BLaER1 (cell line): ENCODE measurements around the gene FKRP.
"Not testable (repeated sequence)": the region's sequence is repeated elsewhere in the genome, so short reads cannot be mapped to it uniquely, and the experiment has no call there.

Experiments used
- H3K27ac ChIP-seq: shearing (Covaris generic); formaldehyde crosslinking; 2 replicates; pipeline ENCODE4 v1.8.1; 2022
- H3K27me3 ChIP-seq: shearing (Covaris generic); formaldehyde crosslinking; 2 replicates; pipeline ENCODE4 v1.8.1; 2022
- H3K36me3 ChIP-seq: shearing (Covaris generic); formaldehyde crosslinking; 2 replicates; pipeline ENCODE4 v1.8.1; 2022
- H3K4me1 ChIP-seq: shearing (Covaris generic); formaldehyde crosslinking; 2 replicates; pipeline ENCODE4 v1.8.1; 2022
- H3K4me2 ChIP-seq: shearing (Covaris generic); formaldehyde crosslinking; 2 replicates; pipeline ENCODE4 v1.8.1; 2022
- H3K4me3 ChIP-seq: shearing (Covaris generic); formaldehyde crosslinking; 2 replicates; pipeline ENCODE4 v1.8.1; 2022
- H3K9ac ChIP-seq: shearing (Covaris generic); formaldehyde crosslinking; 2 replicates; pipeline ENCODE4 v1.8.1; 2022
- H3K9me3 ChIP-seq: shearing (Covaris generic); formaldehyde crosslinking; 2 replicates; pipeline ENCODE4 v1.8.1; 2022
- H4K20me1 ChIP-seq: shearing (Covaris generic); formaldehyde crosslinking; 2 replicates; pipeline ENCODE4 v1.8.1; 2022
- Cebpa-rat ChIP-seq: shearing (Covaris generic); IDR thresholded peaks from 2 replicates; pipeline ENCODE4 v1.8.1; 2022

The FKRP gene, protein sequence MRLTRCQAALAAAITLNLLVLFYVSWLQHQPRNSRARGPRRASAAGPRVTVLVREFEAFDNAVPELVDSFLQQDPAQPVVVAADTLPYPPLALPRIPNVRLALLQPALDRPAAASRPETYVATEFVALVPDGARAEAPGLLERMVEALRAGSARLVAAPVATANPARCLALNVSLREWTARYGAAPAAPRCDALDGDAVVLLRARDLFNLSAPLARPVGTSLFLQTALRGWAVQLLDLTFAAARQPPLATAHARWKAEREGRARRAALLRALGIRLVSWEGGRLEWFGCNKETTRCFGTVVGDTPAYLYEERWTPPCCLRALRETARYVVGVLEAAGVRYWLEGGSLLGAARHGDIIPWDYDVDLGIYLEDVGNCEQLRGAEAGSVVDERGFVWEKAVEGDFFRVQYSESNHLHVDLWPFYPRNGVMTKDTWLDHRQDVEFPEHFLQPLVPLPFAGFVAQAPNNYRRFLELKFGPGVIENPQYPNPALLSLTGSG

DNA sequence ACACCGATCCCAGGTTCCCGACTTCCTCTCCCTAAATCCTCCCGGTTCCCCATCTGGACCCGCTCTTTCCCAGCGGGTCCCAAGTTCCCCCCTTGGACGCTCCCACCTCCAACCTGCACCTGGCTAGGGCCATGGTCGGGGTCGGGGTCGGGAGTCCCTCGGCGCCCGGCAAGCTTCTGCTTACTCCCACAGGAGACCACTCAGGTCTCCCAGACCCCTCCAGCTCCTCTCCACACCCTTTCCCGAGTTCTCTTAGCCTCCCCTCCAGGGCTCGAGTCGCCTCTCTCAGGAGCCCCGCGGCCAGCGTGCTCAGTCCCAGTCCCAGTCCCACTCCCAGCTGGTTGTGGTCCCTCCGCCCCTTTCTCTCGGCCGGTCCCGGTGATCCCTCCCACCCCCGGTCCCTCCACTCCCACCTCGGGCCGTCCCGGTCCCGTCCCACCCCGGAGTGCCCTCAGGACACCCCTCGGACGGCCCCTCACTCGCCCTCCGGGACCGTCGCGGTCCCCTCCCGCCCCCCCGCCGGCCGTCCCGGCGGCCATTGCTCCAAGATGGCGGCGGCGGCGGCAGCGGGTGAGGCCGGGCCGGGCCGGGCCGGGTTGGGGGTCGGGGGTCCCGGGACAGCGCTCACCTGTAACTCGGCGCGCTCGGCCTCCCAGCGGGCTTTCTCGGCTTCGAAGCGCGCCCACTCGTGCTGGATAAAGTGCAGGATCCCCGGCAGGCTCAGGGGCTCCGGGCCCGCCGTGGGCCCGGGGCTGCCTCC, at the start of gene FKRP:
Gene FKRP, plus strand, starts transcription at position 537 of the 760 bp plus-strand sequence. CDS start 9,394 bp downstream, outside the sequence.
- Histone ChIP-seq H3K36me3 (peaks cover 12% of the 10 kb centered on the region), H3K4me3 (peak within 1 kb of the TSS; percentile 98), H3K9ac (peak within 1 kb of the TSS; percentile 99), H3K4me2 (peak within 1 kb of the TSS; percentile 99), H3K4me1 (peaks cover 79% of the 10 kb centered on the region), H3K27ac (peak within 1 kb of the TSS; percentile 99), H3K27me3 (no peaks in the 10 kb centered on the region), H3K9me3 (no peaks in the 10 kb centered on the region), H4K20me1 (peaks cover 50% of the 10 kb centered on the region)
- TF ChIP-seq Cebpa-rat, result no peak

DNA sequence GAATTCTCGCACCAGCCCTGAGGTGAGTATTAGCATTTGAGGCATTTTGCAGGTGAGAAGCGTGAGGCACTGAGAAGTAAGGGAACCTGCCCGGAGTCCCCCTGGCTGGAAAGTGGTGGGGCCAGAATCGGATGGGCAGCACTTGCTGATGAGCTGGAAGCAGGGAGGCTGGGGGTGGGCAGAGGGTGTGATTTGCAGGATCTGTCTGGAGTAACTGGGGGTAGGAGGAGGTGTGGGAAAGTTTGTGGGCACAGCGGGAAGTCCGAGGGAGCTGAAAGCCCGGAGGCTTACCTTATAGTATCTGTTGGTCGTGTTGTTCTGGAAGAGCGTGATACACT, 49.0 kb upstream of the FKRP start:
- no peaks in the 10 kb centered on the region for H3K27me3 ChIP-seq
- no peaks in the 10 kb centered on the region; the same call in 1 of the 2 replicates for H3K9me3 ChIP-seq
- H3K36me3 ChIP-seq, result peaks cover 100% of the 10 kb centered on the region
- no peak for TF ChIP-seq Cebpa-rat
- no peak overlapping the region for H3K9ac ChIP-seq
- H3K4me1 ChIP-seq, result no peaks in the 10 kb centered on the region
- no peak overlapping the region for H3K4me2 ChIP-seq
- H4K20me1 ChIP-seq, result peaks cover 81% of the 10 kb centered on the region
- H3K27ac ChIP-seq, result no peak overlapping the region
- H3K4me3 ChIP-seq, result no peak overlapping the region

DNA sequence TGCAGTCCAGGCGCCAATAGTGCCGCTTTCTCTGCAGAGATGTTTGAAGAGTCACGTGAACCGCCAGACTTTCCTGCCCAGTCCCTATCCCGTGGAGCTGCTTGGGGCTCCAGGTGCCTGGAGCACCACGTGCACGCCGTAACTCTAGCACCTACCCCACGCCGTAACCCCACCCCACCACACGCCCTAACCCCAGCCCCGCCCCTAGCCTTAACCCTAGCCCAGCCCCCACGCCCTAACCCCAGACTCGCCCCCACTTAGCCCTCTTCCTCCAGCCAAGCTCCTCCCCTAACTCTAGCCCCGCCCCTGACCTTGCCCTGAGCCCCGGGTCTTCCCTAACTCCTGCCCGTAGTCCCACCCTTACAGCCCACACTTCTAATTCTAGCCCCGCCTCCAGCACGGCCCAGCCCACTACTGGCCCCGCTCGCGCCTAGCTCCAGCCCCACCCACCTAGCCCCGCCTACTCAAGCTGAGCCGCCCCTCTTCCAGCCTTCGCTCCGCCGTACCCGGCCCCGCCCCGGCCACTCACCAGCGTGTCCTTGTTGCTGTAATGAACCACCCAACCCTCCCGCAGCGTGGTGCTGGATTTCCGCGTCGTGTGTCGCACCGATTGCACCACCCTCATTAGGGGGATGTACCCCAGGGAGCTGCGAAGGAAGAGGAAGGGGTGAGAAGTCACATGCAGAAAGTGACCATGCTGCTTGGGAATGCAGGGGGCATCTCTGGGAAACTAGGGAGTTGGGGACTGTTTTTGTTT, 48.5 kb upstream of the FKRP start:
- Histone ChIP-seq H3K27ac (no peak overlapping the region), H3K4me1 (no peaks in the 10 kb centered on the region), H3K36me3 (peaks cover 100% of the 10 kb centered on the region), H3K4me3 (no peak overlapping the region), H3K9me3 (no peaks in the 10 kb centered on the region), H3K4me2 (no peak overlapping the region), H3K27me3 (no peaks in the 10 kb centered on the region), H4K20me1 (peaks cover 78% of the 10 kb centered on the region), H3K9ac (no peak overlapping the region)
- no peak for TF ChIP-seq Cebpa-rat

DNA sequence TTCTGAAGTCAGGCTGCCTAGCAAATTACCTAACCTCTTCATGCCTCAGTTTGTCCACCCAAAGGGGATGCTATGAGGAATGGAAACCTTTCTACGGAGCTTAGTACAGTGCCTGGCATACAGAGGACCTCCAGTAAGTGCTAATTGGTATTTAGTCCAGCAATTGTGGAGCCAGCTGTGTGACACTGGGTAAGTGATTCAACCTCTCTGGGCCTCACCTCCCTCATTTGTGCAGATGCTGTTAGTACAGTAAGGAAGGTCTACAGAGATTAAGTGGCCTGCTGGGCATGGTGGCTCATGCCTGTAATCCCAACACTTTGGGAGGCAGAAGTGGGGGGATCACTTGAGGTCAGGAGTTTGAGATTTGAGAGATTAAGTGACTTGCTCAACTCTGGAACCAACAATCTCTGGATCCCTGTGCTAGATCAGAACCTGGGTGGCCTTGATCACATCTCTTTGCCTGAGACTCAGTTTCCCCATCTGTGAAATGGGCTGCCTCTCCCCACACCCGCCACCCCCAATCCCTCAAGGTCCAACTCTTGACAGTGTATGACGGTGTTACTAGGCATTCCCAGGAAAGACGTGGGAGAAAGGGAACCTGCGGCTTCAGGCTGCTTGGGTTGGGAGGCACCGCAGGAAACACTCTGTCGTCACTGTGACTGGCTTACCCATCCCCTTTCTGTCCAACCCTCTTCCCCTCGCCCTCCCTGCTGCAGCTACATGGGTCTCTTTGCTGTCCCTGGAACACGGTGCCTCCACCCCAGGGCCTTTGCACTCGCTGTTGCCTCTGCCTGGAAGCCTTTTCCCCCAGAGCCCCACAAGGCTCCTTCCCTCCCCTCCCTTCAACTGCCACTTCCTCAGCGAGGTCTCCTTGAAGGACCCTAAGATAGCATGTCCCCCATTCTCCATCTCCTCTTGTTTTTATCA, 47.2 kb upstream of the FKRP start:
- H4K20me1 ChIP-seq, result peaks cover 66% of the 10 kb centered on the region
- H3K9ac ChIP-seq, result no peak overlapping the region
- H3K4me2 ChIP-seq, result no peak overlapping the region
- H3K4me1 ChIP-seq, result no peaks in the 10 kb centered on the region
- H3K27me3 ChIP-seq, result no peaks in the 10 kb centered on the region
- H3K36me3 ChIP-seq, result peaks cover 100% of the 10 kb centered on the region
- no peaks in the 10 kb centered on the region for H3K9me3 ChIP-seq
- no peak overlapping the region for H3K27ac ChIP-seq
- TF ChIP-seq Cebpa-rat, result no peak
- no peak overlapping the region for H3K4me3 ChIP-seq

DNA sequence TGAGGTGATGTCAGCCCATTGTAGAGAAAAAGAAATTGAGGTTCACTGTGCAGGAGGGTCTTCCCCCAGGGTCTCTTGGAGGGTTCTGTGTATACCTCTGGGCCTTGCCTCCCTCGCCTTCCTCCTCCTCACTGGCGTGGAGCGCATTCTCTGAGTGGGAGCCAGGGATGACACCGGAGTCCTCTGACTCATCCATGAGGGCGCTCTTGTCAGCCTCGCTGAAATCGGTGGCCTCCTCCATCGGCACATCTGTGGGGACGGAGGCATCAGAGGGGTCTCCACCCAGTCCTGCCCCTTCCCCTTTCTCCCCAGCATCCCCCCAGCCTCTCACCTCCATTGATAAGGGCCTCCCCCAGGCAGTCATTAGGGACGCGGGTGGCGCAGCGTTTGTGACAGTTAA, 45.2 kb upstream of the FKRP start:
- Histone ChIP-seq H3K9ac (no peak overlapping the region), H3K27ac (no peak overlapping the region), H3K4me2 (no peak overlapping the region), H3K4me3 (no peak overlapping the region), H3K36me3 (peaks cover 100% of the 10 kb centered on the region), H3K27me3 (no peaks in the 10 kb centered on the region), H4K20me1 (peaks cover 68% of the 10 kb centered on the region), H3K9me3 (no peaks in the 10 kb centered on the region), H3K4me1 (no peaks in the 10 kb centered on the region)
- TF ChIP-seq Cebpa-rat, result no peak

DNA sequence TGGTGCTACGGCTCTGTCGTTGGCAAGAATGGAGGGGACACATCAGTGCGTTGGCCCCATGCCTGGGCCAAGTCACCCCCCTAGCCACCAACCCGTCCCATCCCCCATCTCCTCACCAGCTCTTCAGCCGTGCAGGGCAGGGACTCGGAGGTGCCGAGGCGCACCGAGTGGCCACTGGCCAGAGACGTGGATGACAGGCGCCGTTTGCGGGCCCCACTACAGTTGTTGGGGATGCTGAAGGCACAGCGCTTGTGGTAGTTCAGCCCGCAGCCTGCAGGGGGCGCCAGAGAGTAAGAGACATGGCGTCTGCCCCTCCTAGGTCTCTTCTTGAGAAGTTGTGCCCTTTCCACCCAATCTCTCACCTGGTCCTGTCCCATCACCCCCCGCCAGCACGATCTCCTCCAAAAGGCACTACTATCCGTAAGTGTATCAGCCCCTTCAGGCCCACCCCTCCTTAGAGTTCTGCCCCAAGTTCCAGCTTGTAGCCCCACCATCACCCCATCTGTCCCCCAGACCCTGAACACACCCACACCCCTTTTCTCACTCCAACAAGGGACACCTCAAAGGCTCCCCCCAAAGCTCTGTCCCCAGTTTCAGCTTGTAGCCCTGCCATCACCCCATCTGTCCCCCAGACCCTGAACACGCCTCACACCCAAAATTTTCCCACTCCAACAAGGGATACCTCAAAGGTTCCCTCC, 41.3 kb upstream of the FKRP start:
- no peak overlapping the region for H3K4me3 ChIP-seq
- no peak overlapping the region for H3K27ac ChIP-seq
- H3K4me2 ChIP-seq, result no peak overlapping the region
- no peaks in the 10 kb centered on the region for H3K9me3 ChIP-seq
- H3K27me3 ChIP-seq, result no peaks in the 10 kb centered on the region
- H3K9ac ChIP-seq, result no peak overlapping the region
- TF ChIP-seq Cebpa-rat, result no peak
- peaks cover 99% of the 10 kb centered on the region for H3K36me3 ChIP-seq
- no peaks in the 10 kb centered on the region for H3K4me1 ChIP-seq
- peaks cover 69% of the 10 kb centered on the region for H4K20me1 ChIP-seq

DNA sequence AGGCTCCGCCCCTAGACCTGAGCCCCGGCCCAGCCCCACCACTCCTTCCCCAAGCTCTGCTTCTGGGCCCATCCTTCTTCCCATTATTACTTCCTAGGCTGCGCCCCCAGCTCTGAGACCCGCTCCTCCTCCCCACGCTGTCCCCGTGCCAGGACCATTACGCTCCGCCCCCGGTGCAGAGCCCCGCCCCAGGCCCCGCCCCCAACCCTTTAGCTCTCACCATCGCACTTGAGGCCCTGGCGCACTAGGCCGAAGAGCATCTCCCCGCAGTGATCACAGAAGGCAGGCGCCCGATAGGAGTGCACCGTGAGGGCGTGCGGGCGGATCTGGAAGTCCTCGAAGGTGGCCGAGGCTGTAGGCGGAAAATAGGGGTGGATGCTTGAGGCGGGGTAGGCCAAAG, 35.2 kb upstream of the FKRP start:
- Histone ChIP-seq H3K9me3 (no peaks in the 10 kb centered on the region), H3K4me3 (no peak overlapping the region), H3K4me2 (0 out of 2 replicates have a peak overlapping the region, but pooled peaks have one; percentile 26), H3K9ac (no peak overlapping the region), H3K36me3 (peaks cover 69% of the 10 kb centered on the region), H3K27me3 (no peaks in the 10 kb centered on the region), H3K4me1 (peaks cover 49% of the 10 kb centered on the region), H4K20me1 (peaks cover 66% of the 10 kb centered on the region), H3K27ac (no peak overlapping the region)
- no peak for TF ChIP-seq Cebpa-rat

DNA sequence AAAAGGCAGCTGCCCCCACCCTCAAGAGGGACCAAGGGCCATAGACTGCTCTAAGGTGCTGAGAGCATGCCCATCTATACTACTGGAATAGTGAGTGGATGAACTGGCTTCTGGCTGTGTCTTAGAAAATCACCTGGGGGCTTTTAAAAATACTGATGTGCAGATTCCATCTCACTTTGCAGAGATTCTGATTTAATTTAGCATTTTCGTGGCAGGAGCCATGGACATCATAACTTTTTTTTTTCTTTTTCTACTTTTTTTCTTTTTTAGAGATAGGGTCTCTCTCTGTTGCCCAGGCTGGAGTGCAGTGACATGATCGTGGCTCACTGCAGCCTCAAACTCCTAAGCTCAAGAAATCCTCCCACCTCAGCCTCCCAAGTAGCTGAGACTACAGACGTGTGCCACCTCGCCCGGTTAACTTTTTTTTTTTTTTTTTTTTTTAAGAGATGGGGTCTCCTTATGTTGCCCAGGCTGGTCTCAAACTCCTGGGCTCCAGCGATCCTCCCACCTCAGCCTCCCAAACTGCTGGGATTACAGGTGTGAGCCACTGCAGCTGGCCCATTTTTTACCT, 33.0 kb upstream of the FKRP start:
- peaks cover 57% of the 10 kb centered on the region for H3K4me1 ChIP-seq
- H3K36me3 ChIP-seq, result peaks cover 49% of the 10 kb centered on the region
- peak overlapping the region; percentile 96 for H3K27ac ChIP-seq
- H3K9me3 ChIP-seq, H3K27me3 ChIP-seq: not testable (repeated sequence)
- peaks cover 47% of the 10 kb centered on the region for H4K20me1 ChIP-seq
- peak overlapping the region; percentile 98 for H3K4me2 ChIP-seq
- H3K9ac ChIP-seq, result 0 out of 2 replicates have a peak overlapping the region, but pooled peaks have one; percentile 58
- H3K4me3 ChIP-seq, result peak overlapping the region; percentile 94; the same call in 1 of the 2 replicates
